NCI-H226 (cell line): ENCODE results near the gene TAF8.
A peak's percentile ranks its signal among the peaks of the same experiment; 100 is the strongest.

ENCODE experiments used
- DNase-seq: peaks from one replicate; pipeline ENCODE4 v3.0.0-alpha.2; 2015

TAF8 gene

DNA sequence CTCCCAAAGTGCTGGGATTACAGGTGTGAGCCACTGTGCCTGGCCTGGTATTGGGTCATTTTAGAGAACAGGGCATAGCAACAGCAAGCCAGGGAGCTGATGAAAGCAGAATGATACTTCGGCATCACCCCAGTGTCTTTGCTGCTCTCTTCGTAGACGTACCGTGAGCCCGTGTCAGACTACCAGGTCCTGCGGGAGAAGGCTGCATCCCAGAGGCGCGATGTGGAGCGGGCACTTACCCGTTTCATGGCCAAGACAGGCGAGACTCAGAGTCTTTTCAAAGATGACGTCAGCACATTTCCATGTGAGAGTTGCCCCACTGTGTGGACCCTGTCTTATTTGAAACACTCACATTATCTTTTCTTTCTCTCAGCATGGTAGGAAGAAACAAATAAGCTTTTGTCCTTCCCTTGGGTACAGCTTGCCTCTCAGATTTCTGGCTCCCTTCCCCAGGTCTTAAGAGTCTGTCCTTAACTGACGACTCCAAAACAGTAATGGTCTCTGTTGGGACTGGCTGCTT, 15.9 kb downstream of the TAF8 start:
- DNase-seq, result no peak

DNA sequence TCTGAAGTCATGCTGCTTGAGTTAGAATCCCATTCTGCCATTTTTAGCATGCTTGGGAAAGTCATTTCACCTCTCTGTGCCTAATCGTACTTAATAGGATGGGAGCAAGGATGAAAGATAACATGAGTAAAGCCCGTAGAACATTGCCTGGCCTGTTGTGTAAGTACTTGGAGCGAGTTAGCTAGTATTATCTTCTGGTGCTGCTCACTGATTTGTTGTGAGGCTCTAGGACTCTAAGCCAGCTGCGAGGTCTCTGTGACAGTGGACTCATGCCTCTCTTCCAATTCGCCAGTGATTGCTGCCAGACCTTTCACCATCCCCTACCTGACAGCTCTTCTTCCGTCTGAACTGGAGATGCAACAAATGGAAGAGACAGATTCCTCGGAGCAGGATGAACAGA, 17.8 kb downstream of the TAF8 start:
- no peak for DNase-seq

DNA sequence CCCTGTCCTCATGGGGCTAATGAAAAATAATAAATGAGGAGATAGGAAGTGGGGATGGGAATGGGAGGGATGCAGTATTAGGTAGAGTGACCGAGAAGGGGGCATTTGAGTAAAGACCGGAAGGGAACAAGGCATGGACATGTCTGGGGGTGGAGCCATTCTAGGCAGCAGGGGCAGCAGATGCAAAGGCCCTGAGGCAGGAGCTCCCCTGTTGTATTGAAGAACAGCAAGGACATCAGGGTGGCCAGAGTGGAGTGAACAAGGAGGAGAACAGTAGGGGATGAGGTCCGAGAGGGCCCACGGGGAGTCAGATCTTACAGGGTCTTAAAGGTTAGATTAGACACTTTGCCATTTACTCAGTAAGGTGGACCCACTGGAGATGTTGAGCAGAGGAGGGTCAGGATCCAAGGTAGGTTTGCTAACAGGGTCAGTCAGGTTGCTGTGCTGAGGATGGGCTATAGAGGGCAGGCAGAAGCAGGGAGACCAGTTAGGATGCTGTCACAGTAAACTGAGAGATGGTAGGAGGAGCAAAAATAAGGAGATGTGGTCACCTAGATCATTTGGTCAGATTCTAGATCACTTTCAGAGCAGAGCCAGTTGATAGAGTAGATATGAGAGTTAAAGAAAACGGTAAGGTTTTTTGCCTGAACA, 18.7 kb downstream of the TAF8 start:
- no peak for DNase-seq

DNA sequence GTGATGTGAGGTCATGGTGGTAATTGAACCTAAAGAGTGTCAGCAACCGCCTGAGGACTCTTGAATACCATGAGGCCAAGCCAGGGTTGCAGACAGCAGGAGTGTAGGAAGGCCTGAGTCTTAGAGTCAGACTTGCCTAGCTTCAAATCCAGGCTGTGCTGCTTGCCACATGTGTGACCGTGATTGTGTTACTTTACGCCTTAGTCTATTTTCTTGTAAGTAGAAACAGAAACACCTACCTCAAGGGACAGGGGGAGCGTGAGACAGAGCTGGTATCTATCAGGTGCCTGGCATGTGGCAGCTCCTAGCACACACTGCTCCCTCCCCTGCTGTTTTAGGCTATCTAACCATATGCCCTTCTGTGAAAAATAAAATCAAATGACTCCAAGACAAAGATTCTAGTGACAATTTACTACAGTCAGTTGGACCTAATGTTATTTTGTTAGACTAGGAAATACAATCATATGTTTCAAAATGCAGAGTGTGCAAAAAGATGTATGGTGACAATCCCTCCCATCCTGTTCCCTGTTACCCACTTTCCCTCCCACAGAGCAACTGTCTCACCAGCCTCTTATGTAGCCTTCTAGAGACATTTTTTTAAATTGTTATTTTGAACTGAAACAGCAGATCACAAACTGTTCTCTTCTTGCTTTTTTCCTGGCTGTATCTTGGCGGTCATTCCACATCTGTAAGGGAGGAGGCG, 21.7 kb downstream of the TAF8 start:
- DNase-seq, result no peak

DNA sequence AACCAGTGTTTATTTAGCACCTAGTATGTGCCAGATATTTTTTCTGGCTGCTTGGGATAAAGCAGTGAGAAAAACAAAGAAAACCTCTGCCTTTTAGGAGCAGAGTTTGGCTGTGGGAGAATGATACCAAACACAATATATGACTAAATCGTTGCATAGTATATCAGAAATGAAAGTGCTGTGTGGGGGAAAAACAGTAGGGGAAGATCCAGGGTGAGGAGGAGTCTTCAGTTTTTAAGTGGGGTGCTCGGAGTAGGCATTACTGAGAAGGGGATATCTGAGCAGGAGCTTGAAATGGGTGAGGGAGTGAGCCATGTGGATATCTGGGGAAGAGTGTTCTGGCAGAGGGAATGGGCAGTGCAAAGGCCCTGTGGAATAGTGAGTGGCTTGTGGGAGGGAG, 23.0 kb downstream of the TAF8 start:
- DNase-seq, result no peak

DNA sequence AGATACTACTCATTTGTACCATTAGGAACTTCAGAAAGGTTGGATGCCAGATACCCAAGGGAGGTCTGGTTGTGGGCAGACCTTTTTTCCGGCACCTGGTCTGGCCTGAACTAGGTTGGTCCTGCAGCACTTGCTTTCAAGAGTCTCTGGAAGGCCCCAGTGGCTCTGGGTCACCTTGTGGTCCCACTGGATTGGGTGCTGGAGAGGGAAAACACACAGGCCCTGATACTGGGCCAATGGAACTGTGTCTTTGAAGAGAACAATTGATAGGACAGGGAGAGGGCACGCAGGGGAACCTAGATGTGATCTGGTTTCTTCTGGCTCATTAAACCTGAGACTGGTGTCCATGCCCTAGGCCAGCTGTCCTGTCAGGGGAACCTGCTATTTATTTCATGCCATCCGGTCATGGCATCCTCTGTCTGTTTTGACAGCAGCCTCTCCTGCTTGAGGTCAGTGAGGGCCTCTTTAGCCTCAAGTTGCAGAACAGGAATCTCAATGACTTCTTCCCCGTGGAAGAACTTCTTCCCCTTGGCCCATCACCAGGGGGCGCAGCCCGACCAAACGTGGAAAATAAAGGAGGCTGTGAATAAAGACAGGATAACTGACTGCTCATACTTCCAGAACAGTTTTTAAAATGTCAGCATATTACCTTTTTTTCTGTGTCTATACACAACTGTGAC, 25.0 kb downstream of the TAF8 start:
- peak; percentile 43 for DNase-seq

DNA sequence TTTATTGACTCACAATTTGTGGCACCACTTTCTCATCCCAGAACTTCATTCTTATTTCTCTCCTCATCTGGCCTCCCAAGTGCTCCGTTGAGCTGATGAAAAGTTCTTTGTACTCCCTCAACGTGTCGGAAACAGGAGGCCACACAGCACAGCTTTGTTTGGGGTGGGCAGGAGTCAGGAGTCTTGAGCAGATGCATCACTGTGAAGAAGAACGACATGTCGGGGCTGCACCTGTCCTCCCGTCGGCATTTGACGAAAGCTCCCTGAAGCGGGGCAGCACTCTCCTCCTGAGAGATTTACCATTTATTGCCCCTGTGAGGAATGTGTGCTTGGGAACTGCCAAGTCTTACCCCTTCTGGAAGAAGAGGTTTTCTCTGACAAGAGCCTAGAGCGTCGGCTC, 28.1 kb downstream of the TAF8 start:
- no peak for DNase-seq

DNA sequence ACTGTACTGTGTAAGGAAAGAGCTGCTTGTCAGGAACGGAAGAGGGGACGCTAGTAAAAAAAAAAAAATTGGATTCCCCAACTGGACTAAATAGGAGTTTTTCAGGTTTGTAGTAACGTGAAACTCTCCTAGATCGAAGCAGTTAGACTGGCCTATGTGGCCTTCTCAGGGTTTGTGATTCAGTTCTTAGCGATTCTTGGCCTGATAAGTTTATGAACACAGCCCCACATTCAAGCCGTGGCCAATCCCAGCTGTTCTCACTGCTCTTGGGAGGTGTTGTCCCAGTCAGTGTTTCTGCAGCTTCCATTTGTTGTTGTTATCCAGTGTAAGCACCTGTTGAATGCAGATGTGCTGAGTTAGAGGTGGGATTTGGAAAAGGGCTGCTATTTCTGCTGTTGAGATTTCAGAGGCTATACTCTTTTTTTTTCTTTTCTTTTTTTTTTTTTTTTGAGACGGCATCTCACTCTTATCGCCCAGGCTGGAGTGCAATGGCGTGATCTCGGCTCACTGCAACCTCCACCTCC, 29.7 kb downstream of the TAF8 start:
- DNase-seq, result no peak

DNA sequence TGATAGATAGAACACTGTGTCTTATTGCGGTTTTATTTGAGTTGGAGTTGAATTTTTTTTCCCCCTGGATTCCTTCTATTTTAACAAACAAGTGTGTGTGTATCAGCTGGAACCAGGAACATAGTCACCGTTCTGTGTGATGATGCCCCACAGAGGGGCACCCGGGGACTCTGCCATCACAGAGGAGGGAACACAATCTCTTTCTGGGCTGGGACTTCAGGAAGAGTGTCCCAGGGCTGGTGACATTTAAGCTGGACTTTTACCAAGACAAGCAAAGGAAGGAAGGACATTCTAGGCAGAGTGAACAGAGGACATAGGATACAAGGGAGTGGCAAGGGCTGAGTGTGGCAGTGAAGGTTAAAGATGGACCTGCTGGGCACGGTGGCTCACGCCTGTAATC, 33.2 kb downstream of the TAF8 start:
- DNase-seq, result no peak

DNA sequence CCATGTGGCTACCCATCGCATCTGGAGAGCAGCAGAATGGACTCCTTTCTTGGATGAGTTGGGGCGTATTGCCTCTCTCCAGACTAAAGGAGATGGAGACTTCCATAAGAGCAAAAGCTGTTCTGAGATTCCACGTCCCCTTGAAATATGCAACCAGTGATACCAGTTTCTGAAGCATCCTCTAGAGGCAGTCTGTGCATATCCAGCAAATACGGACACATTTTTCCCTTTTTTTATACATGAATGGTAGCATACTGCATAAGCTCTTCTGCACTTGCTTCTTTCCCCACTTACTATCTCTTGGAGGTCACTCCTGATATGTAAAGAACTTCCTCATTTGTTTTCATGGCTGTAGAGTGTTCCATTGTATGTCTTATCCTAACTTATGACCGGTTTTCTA, 34.6 kb downstream of the TAF8 start:
- no peak for DNase-seq

DNA sequence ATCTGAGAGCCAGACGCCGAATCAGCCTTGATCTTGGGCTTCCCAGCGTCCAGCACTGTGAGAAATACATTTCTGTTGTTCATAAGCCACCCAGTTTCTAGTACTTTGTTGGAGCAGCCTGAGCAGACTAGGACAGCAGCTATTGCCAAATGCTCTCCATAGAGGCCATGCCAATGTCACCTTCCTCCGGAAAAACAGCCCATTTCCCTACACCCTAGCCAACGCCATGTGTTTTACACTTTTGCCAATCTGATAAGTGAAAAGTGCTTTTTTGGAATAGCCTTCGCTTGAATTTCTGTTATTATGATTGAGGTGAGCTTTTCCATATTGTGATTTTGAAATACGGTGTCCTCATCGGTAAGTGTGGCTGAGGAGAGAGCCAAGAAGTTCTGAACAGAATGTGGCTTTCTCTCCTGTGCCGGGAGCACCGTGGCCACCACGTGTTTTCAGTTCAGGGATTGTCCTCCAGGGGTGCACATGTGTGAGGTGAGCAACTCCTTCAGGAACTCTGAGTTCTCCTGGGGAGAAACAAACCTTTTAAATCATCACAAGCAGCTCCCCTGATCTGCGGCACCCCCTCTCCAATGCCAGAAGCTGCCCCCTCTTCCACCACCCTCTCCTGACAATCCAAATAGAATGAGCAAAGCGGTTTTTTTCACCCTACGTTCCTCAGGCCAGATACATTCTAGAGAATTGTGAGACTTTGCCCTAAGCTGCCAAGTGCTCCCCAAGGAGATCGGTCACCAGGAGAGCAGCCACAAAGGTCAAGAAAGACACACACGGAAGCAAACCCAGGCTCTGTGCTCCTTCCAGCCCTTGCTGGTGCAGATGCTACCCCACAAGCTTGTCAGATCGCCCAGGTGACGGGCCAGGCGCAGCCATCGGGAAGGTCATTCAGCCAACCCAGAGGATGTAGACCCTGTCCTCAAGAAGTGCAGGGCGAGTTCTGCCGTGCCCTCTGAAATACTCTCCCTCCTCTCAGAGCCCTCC, 36.0 kb downstream of the TAF8 start:
- no peak for DNase-seq

DNA sequence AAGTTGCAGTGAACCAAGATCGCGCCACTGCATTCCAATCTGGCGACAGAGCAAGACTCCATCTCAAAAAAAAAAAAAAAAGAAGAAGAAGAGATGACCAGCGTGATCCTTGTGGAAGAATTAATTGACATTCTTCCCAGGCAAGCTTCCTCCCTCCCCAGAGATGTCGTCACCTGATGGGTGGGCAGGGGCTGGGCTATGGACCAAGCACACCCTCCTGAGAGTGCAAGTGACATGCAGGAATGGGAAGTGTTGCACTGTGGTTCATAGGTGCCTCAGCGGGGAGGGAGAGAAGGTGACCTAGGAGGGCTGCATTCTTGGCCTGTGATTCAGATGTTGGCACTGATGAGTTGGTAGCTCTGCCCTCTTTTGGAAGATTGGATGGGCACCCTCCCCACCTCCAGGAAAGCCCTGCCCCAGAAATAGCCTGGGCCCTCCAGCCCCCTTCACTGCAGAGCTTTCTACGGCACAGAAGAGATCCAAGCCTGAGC, 37.8 kb downstream of the TAF8 start:
- peak; percentile 72 for DNase-seq

DNA sequence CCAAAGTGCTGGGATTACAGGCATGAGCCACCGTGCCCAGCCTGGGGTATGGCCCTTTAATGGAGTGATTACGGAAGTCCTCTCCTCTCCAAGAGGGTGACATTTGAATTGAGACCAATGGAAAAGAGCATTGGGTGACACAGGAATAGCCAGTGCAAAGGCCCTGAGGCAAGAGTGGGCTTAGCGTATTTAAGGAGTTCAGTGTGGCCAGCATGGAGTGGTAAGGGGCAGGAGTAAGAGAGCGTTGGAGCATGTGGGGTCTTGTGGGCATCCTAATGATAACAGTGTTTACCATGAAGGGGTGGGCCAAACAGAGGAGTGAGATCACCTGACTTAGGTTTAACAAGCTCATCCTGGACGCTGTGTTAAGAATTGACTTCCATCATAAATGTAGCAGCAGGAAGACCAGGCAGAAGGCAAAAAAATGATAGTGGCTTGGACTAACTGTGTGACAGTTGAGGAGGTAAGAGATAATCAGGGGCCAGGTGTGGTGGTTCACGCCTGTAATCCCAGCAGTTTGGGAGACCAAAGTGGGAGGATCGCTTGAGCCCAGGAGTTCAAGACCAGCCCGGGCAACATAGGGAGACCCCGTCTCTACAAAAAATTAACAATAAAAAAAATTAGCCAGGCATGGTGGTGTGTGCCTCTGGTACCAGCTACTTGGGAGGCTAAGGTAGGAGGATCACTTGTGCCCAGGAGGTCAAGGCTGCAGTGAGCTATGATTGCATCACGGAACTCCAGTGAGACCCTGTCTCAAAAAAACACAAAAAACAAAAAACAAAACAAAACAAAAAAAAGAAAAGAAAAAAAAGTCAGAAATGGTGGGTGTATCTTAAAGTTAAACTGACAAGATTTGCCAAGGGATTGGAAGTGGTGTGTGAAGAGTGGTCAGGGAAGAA, 40.7 kb downstream of the TAF8 start:
- DNase-seq, result no peak

DNA sequence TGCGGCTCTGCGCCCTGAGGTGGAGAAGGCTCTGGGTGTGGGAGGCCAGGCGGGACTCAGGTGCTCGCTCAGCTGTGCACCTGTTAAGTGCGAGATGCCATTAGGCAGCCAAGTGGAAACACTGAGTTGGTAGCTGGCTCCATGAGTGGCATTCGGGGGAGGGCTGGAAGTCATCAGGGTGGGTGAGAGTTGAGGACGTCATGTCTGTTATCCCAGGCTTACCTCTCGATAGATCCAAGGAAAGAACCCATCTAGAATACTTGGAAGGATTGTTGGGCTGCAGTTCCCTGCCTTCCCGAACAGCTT, 41.3 kb downstream of the TAF8 start:
- DNase-seq, result no peak

DNA sequence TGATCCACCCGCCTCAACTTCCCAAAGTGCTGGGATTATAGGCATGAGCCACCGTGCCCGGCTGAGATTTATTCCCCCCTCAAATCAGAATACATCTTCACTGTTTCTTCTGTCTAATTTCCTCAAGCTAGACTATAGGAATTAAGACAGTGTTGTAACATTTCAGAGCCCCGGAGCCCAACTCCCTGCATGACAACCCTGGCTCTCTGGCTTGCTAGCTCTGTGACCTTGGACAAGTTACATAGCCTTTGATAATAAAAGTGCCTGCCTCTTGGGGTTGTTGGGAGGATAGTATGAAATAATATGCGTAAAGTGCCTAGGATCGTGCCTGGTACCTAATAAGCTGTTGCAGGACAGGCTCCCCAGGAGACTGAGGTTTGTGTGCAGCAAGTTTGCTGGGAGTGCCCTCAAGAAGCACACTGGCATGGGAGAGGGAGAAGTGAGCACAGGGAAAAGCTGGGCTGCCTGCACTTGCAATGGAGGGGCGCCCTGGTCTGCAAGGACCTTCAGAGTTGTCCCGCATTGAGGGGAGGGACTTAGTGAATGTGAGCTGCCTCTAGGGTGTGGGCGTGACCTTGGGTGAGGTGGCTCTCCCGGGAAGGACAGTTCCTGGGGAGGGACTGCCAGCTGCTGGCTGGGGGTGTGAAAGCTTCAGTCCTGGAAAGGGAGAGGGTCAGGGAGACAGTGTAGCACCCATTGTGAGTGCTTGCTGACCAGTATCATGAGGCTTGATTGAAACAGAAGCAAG, 43.4 kb downstream of the TAF8 start:
- DNase-seq, result no peak

DNA sequence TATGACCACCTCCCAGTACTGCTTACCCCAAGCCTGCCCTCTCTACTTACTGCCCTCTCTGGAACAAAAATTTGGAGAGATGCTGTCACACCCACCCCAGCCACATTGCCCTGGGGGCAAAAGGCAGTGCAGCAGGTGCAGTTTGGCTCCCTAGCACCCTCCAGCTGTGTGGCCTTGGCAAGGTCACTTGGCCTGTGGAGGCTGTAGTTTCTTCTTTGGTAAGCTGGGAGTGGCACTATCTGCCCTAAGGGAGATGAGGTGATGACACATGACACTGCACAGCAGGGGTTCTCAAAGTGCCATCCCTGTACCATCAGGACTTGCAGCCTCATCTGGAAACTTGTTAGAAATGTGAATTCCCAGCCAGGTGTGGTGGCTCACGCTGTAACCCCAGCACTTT, 44.8 kb downstream of the TAF8 start:
- no peak for DNase-seq

DNA sequence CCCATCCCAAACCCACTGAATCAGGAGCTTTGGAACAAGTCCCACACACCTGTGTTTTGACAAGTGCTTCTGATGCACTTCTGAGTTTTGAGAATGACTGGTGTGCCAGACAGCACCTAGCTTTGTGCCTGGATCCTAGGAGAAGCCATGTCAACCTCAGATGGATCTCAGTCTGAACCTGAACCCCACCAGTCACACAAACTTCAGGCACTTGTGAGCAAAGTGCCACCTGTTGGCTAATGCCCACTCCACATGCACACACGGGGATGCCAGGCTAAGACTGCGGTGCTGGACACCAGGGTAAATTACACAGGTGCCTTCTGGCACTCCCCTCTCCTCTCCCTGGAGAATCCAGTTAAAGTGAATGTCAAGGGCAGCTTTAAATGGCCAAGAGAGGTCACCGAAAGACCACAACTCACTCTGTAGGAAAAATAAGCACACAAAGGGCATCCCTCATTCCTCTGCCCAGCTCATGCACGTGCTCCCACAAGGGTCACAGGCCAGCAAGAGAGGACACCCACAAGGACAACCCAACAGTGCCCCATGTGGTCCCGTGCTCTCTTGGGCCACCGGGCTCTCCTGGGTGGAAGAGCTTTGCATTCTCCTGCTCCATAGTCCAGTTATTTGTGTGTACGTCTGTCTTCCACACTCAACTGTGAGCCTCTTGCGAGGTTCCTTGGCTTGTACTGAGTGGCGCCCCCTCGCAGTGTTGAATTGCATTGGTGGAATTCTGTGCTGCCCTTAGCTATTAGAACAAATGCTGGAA, 45.6 kb downstream of the TAF8 start:
- DNase-seq, result no peak

DNA sequence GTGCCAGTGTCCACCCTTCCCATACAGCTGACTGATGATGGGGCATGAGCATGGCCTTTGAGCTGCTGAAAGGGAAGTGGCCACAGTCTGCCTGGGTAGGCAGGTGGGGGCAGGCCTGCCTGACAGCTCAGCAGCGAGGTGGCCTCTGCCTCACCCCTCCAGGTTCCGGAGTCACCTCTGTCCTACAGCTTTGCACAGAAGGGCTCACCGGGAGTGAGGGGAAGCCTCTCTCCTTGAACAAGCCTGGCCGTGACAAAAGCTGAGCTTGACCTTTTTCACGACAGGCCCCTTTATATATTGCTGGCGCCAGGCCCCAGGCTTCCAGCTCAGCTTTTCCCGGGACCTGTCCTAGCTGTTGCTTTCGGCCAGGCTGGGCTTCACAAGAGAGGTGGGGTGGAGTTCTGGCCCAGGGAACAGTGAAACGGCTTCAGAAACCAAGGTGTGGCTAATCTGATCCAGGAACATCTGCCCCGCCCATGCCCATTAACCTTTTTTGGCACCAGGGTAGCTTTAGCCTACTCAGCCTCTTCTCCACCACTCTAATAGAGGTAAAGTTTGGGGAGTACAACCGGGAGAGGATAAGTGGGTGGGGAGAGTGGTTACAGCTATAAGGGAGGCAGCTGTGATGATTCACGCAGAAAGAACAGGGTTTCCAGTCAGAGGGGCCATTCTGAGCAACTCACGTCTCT, 49.2 kb downstream of the TAF8 start:
- peak; percentile 95 for DNase-seq
